ENCODE measurements around the gene RBMS3. TPM values are rescaled to one million over a fixed set of nuclear protein-coding genes. Genes with fewer than 3 reads are reported as not detected.

Gene RBMS3
- total and polyA plus RNA-seq, 4 donors = 26.8 to 203 (median 94.8) TPM

DNA sequence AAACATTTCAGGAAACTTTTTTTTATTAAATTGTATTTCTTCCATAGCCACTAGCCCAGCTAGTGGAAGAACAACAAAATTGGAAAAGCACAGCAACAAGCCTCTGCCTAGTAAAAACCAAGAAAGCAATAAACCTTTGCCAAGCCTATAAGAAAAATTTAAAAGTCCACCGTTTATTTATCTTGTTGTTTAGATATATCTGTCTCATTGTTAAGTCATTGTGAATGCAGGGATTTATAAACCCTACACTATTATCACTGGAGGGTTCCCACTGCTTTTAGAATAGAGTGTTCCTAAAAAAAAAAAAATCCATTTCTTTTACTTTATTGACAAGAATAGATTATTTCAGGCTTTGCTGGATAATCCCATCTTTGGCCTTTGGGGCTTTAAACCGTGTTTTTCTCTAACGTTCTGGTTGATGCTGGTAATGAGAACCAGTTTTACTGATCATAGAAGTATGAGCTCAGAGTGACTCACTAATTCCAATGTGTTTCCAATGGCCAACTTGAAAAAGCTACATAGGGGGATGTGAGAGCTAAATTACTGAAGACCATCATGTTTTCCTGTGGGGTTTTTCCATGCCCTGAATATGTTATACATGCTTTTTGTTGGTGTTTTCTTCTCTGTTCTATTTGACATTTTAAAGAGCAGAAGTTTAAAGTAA is 634.1 kb downstream of the RBMS3 start:
- WGBS, 2 donors = 63 to 75% methylated on average over 3 of the region's 3 CpGs

GRCh38 chr3:29919571-29919970 is 638.7 kb downstream of the RBMS3 start:
- Histone ChIP-seq H3K27ac (ENCODE audit: low read depth in 1 of 2, low read length in 2 of 2) (peak overlapping the region in 1 of 2 donors; percentile 43), H3K9me3 (ENCODE audit: control insufficient read depth, low read length) (no peaks in the 10 kb centered on the region), H3K4me3 (ENCODE audit: low read length in 2 of 2) (no peak overlapping the region), H3K4me1 (ENCODE audit: control insufficient read depth in 1 of 2, insufficient read depth in 2 of 2, low read length in 2 of 2) (peaks cover 0 to 2% of the 10 kb centered on the region in 2 donors), H3K36me3 (ENCODE audit: control insufficient read depth in 1 of 2, insufficient read depth in 2 of 2, low read length in 1 of 2) (no peaks in the 10 kb centered on the region), H3K27me3 (ENCODE audit: control insufficient read depth in 1 of 2, insufficient read depth in 2 of 2, low read length in 1 of 2) (no peaks in the 10 kb centered on the region)
- WGBS, 2 donors = 37 to 46% methylated on average over 1 of the region's 1 CpG
- ATAC-seq (ENCODE audit: low FRiP score) = no peak
- DNase-seq = no peak
- intact Hi-C loops (cut with DNase I) = no loop called here

More for the DNA sequence above, 634.1 kb downstream of the RBMS3 start:
- no peak for DNase-seq
- Histone ChIP-seq H3K4me3 (ENCODE audit: low read length in 2 of 2) (no peak overlapping the region), H3K27me3 (ENCODE audit: control insufficient read depth in 1 of 2, insufficient read depth in 2 of 2, low read length in 1 of 2) (no peaks in the 10 kb centered on the region), H3K9me3 (ENCODE audit: control insufficient read depth, low read length) (no peaks in the 10 kb centered on the region), H3K36me3 (ENCODE audit: control insufficient read depth in 1 of 2, insufficient read depth in 2 of 2, low read length in 1 of 2) (no peaks in the 10 kb centered on the region), H3K4me1 (ENCODE audit: control insufficient read depth in 1 of 2, insufficient read depth in 2 of 2, low read length in 2 of 2) (no peaks in the 10 kb centered on the region), H3K27ac (ENCODE audit: low read depth in 1 of 2, low read length in 2 of 2) (no peak overlapping the region)
- ATAC-seq (ENCODE audit: low FRiP score) = no peak
- intact Hi-C loops (cut with DNase I) = no loop called here

- H3K27me3 ChIP-seq (ENCODE audit: control insufficient read depth in 1 of 2, insufficient read depth in 2 of 2, low read length in 1 of 2) = no peaks in the 10 kb centered on the region
- H3K27ac ChIP-seq (ENCODE audit: low read depth in 1 of 2, low read length in 2 of 2) = no peak overlapping the region
- no peaks in the 10 kb centered on the region for H3K9me3 ChIP-seq (ENCODE audit: control insufficient read depth, low read length)
- DNase-seq (no peak), ATAC-seq (ENCODE audit: low FRiP score) (peak; percentile 60)
- H3K4me1 ChIP-seq (ENCODE audit: control insufficient read depth in 1 of 2, insufficient read depth in 2 of 2, low read length in 2 of 2) = peaks cover 2 to 11% of the 10 kb centered on the region in 2 donors
- intact Hi-C loops (cut with DNase I) = no loop called here
- H3K36me3 ChIP-seq (ENCODE audit: control insufficient read depth in 1 of 2, insufficient read depth in 2 of 2, low read length in 1 of 2) = no peaks in the 10 kb centered on the region
- H3K4me3 ChIP-seq (ENCODE audit: low read length in 2 of 2) = no peak overlapping the region
- 29 to 36% methylated on average over 5 of the region's 5 CpGs for WGBS, 2 donors
Observed at GRCh38 chr3:29922992-29923746, 642.3 kb downstream of the RBMS3 start.

DNA sequence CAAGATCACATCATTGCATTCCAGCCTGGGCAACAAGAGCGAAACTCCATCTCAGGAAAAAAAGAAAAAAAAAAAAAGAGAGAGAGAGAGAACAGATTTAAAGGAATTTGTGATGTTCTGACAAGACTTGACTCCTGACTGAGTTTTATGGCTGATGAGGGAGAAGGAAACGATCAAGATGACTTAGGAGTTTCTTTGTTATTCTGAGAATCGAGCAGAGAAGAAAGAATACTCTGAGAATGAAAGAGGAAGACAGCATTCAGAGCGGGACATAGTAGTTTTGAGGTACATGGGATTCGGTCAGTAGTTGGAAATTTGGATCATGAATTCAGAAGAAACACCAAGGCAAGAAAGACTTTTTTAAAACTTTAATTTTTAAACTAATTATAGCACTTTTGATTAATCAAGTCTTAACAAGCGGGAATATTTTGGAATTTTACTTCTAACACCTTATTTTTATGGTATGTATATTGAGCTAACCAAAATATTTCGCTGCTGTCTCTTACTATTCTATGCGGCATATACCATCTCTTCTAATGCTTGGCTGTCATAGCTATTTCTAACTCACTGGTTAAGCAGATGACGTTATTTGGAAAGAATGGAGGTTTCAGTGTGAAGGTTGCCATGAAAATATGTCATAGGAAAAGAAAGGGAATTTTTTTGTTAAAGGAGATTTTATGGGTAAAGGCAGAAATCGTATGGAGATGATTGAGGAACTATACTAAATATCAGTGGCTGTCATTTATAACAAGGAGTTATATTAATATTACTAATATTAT is 644.1 kb downstream of the RBMS3 start:
- ATAC-seq (ENCODE audit: low FRiP score) (peak; percentile 63), DNase-seq (no peak)
- Histone ChIP-seq H3K27ac (ENCODE audit: low read depth in 1 of 2, low read length in 2 of 2) (peak overlapping the region in 1 of 2 donors; percentile 87), H3K4me1 (ENCODE audit: control insufficient read depth in 1 of 2, insufficient read depth in 2 of 2, low read length in 2 of 2) (peaks cover 2 to 11% of the 10 kb centered on the region in 2 donors), H3K27me3 (ENCODE audit: control insufficient read depth in 1 of 2, insufficient read depth in 2 of 2, low read length in 1 of 2) (no peaks in the 10 kb centered on the region), H3K9me3 (ENCODE audit: control insufficient read depth, low read length) (no peaks in the 10 kb centered on the region), H3K4me3 (ENCODE audit: low read length in 2 of 2) (peak overlapping the region; percentile 70 to 98), H3K36me3 (ENCODE audit: control insufficient read depth in 1 of 2, insufficient read depth in 2 of 2, low read length in 1 of 2) (no peaks in the 10 kb centered on the region)
- intact Hi-C loops (cut with DNase I) = no loop called here
- WGBS, 2 donors = 5 to 10% methylated on average over 10 of the region's 10 CpGs

DNA sequence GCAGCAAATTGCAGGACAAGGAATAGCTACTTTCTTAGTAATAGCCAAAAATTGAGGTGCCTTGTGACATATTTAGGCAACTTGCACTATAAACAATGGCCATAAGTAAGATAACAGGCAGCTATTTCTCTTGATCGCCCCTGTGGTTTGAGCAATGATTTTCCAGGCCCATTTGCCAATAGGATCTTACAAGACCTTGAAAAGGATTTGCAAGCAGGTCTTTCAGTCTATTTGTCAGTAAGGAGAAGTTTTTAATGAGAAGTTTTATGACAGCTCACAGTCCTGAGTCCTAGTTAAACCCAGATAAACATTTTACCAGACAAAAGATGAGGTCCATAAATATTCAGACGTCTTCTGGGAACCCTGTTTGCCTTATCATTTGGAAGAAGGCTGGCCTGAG is 645.5 kb downstream of the RBMS3 start:
- Histone ChIP-seq H3K4me3 (ENCODE audit: low read length in 2 of 2) (peak overlapping the region; percentile 47 to 98), H3K9me3 (ENCODE audit: control insufficient read depth, low read length) (no peaks in the 10 kb centered on the region), H3K4me1 (ENCODE audit: control insufficient read depth in 1 of 2, insufficient read depth in 2 of 2, low read length in 2 of 2) (peaks cover 2 to 11% of the 10 kb centered on the region in 2 donors), H3K27ac (ENCODE audit: low read depth in 1 of 2, low read length in 2 of 2) (peak overlapping the region in 1 of 2 donors; percentile 76), H3K27me3 (ENCODE audit: control insufficient read depth in 1 of 2, insufficient read depth in 2 of 2, low read length in 1 of 2) (no peaks in the 10 kb centered on the region), H3K36me3 (ENCODE audit: control insufficient read depth in 1 of 2, insufficient read depth in 2 of 2, low read length in 1 of 2) (no peaks in the 10 kb centered on the region)
- 7% methylated on average over 2 of the region's 2 CpGs for WGBS, 2 donors
- intact Hi-C loops (cut with DNase I) = no loop called here
- DNase-seq (no peak), ATAC-seq (ENCODE audit: low FRiP score) (no peak)

DNA sequence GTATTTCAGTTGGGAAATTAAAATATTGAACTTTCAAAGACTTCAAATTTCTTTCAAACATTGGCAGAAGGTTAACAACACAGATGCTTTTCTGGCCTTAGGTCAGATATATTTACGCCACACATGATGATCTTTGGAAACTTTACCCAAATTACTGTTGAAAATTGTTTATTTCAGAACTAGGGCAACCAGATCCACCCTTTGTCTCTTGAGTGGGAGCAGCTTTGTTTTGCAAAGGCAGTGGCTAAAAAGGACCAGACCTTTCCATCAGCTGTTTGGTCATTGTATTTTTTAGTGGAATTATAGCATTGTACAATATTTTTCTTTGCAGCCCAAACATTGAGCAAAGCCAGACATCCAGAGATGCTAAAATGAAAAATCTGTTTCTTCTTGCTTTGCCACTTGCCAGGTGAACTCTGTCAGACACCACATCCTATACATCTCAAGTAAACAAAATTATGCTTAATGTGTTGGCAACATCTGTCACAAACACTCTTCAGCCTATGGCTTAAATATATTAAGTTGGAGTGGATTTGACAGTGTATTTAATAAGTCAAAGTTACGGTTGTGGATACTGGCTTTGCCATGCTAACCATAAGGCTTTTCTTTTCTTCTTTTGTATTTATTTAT is 651.9 kb downstream of the RBMS3 start:
- no peak for ATAC-seq (ENCODE audit: low FRiP score)
- no peak overlapping the region for H3K27ac ChIP-seq (ENCODE audit: low read depth in 1 of 2, low read length in 2 of 2)

DNA sequence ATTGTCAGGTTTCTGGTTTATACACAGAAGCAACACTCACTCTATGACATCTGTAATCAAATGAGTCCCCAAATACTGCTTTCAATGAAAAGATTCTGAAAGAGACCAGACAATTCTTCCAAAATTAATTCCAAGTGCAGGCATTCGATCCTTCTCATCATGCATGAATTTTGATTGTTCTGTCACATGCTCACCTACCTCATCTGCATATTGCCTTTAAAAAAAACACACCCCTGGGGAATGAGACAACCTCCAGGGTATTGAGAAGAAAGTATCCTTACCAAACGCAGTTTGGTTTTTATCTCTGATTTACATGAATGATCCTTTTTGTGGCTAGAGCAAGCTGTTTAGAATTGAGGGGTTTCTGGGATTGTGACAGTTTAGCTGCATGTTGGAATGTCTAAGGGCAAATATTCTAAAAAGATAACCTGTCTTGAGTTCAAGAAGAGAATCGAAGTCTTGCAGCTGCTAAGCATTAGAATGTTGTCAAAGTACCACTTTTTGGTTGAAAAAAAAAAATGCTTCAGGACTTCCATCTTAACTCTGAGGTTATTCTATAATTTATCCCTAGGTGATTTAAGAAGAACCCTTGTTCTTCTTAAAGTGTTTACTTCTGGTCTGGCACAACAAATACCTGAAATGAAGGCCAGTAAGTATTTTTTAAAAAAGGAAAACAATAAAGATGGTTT is 653.1 kb downstream of the RBMS3 start:
- H3K27me3 ChIP-seq (ENCODE audit: control insufficient read depth in 1 of 2, insufficient read depth in 2 of 2, low read length in 1 of 2) = no peaks in the 10 kb centered on the region
- intact Hi-C loops (cut with DNase I) = no loop called here
- WGBS, 2 donors = 58 to 60% methylated on average over 3 of the region's 3 CpGs
- no peak for DNase-seq
- no peak overlapping the region for H3K4me3 ChIP-seq (ENCODE audit: low read length in 2 of 2)
- ATAC-seq (ENCODE audit: low FRiP score) = no peak
- H3K4me1 ChIP-seq (ENCODE audit: control insufficient read depth in 1 of 2, insufficient read depth in 2 of 2, low read length in 2 of 2) = peaks cover 0 to 5% of the 10 kb centered on the region in 2 donors
- H3K27ac ChIP-seq (ENCODE audit: low read depth in 1 of 2, low read length in 2 of 2) = no peak overlapping the region
- H3K36me3 ChIP-seq (ENCODE audit: control insufficient read depth in 1 of 2, insufficient read depth in 2 of 2, low read length in 1 of 2) = no peaks in the 10 kb centered on the region
- H3K9me3 ChIP-seq (ENCODE audit: control insufficient read depth, low read length) = no peaks in the 10 kb centered on the region

More for the DNA sequence above, 651.9 kb downstream of the RBMS3 start:
- Histone ChIP-seq H3K4me3 (ENCODE audit: low read length in 2 of 2) (no peak overlapping the region), H3K4me1 (ENCODE audit: control insufficient read depth in 1 of 2, insufficient read depth in 2 of 2, low read length in 2 of 2) (peaks cover 0 to 5% of the 10 kb centered on the region in 2 donors), H3K36me3 (ENCODE audit: control insufficient read depth in 1 of 2, insufficient read depth in 2 of 2, low read length in 1 of 2) (no peaks in the 10 kb centered on the region), H3K9me3 (ENCODE audit: control insufficient read depth, low read length) (no peaks in the 10 kb centered on the region), H3K27me3 (ENCODE audit: control insufficient read depth in 1 of 2, insufficient read depth in 2 of 2, low read length in 1 of 2) (no peaks in the 10 kb centered on the region)
- 84 to 94% methylated on average over 2 of the region's 2 CpGs for WGBS, 2 donors
- intact Hi-C loops (cut with DNase I) = no loop called here
- no peak for DNase-seq

- ATAC-seq (ENCODE audit: low FRiP score) (no peak), DNase-seq (no peak)
- H3K9me3 ChIP-seq (ENCODE audit: control insufficient read depth, low read length) = no peaks in the 10 kb centered on the region
Observed at GRCh38 chr3:29934751-29935150, 653.9 kb downstream of the RBMS3 start.

More at GRCh38 chr3:29934751-29935150, 653.9 kb downstream of the RBMS3 start:
- 97% methylated on average over 4 of the region's 4 CpGs for WGBS, 2 donors
- H3K27me3 ChIP-seq (ENCODE audit: control insufficient read depth in 1 of 2, insufficient read depth in 2 of 2, low read length in 1 of 2) = no peaks in the 10 kb centered on the region
- no peaks in the 10 kb centered on the region for H3K36me3 ChIP-seq (ENCODE audit: control insufficient read depth in 1 of 2, insufficient read depth in 2 of 2, low read length in 1 of 2)
- intact Hi-C loops (cut with DNase I) = no loop called here
- H3K27ac ChIP-seq (ENCODE audit: low read depth in 1 of 2, low read length in 2 of 2) = no peak overlapping the region
- no peak overlapping the region for H3K4me3 ChIP-seq (ENCODE audit: low read length in 2 of 2)
- peaks cover 0 to 5% of the 10 kb centered on the region in 2 donors for H3K4me1 ChIP-seq (ENCODE audit: control insufficient read depth in 1 of 2, insufficient read depth in 2 of 2, low read length in 2 of 2)
